Forelimb muscle (tissue), 1 donor: ENCODE measurements around the gene MOGAT3. TPM values are rescaled to one million over a fixed set of nuclear protein-coding genes. Genes with fewer than 3 reads are reported as not detected.

Experiments used
- DNase-seq: peaks from one replicate; pipeline ENCODE4 v3.0.0-alpha.2; 2013; ENCODE audit warnings: low read depth
- polyA plus RNA-seq: library from polyadenylated mRNA; unstranded; fragments of 120-200 nt; gene quantifications from one replicate; pipeline ENCODE4 v1.2.1, GENCODE V29; 2013; ENCODE audit not compliant: insufficient read length

MOGAT3 gene, protein sequence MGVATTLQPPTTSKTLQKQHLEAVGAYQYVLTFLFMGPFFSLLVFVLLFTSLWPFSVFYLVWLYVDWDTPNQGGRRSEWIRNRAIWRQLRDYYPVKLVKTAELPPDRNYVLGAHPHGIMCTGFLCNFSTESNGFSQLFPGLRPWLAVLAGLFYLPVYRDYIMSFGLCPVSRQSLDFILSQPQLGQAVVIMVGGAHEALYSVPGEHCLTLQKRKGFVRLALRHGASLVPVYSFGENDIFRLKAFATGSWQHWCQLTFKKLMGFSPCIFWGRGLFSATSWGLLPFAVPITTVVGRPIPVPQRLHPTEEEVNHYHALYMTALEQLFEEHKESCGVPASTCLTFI
- not detected for polyA plus RNA-seq

DNA sequence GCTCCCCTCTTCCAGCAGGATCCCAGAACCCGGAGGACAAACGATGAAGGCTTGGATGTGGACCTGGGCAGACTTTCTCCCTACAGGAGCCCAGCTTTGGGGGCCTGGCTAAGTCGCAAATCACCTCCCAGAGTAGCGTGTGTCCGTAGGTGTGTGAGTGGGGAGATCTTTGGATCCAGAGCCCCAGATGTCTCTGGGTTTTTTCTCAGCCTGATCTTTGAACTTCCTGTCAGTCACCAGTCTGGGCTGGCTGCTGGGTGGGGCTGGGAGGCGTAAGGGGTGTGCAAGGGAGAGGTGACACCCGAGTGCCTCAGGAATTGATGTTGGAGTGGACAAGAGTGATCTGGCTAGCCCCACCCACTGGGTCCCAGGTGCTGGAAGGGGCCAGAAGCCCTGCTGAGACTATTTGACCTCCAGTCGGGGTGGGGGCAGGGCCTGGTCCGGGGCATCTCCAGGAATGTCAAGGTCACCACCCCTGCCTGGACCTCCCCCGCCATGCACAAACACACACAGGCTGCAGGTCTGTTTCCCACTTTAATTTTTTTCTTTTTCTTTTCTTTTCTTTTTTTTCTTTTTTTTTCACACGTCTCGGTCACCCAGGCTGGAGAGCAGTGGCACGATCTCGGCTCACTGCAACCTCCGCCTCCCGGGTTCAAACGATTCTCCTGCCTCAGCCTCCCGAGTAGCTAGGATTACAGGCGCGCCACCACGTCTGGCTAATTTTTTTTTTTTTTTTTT lies at the start of gene MOGAT3:
Gene MOGAT3, minus strand, starts transcription at position 175 of the 738 bp plus-strand sequence. CDS start 182 bp downstream, outside the sequence.
- DNase-seq, result no peak

DNA sequence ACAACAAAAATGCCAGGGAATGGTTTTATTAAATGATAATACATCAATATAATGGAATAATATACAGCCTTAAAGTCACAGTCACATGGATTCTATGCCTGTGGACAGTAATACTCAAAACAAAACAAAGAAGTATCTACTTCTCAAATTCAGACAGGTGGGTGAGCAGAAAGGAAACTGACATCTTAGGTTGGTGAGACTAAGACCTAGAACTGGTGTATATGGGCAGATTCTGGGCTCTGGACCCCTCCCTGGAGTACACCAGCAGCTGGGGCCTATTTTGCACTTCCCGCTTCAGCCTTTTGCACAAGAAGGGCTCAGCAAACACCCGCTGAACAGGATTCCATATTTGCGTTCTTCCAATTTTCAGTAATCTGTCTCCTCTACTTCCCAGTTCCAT lies 49.5 kb upstream of the MOGAT3 start:
- no peak for DNase-seq

DNA sequence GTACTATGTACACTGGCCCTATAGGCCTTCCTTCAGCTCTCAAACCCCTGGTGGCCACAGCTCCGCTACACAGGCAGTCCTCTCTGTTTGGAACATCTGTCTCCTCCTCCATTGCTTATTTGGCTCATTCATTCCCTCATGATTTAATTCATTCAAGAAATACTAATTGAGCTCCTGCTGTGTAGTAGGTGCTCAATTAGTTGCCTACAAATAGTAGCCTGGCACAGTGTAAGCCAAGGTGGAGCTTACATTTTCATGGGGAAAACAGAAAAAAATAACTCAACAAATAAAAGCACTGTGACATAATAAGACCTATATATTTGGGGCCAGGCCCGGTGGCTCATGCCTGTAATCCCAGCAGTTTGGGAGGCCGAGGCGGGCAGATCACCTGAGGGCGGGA lies 47.4 kb upstream of the MOGAT3 start:
- no peak for DNase-seq

DNA sequence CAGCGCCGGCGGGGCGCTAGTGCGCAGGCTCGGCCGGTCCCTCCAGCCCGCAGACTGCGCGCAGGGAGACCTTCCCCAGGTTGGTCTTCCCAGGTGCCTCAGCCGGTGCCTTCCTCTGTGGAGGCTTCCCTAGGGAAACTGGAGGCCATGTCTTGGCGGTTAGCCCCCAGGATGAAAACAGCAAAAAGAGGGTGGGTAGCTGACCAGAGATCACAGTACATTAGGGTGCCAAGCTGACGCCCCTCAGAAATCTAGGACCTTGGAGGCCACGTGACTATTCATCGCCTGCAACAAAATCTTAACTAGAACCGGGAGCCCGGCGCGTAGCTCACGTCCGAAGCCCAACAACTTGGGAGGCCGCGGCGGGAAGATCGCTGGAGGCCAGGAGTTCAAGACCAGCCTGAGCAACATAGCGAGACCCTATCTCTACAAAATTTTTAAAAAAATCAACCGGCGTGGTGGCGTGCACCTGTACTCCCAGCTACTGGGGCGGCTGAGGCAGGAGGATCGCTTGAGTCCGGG lies 44.4 kb upstream of the MOGAT3 start:
- no peak for DNase-seq

DNA sequence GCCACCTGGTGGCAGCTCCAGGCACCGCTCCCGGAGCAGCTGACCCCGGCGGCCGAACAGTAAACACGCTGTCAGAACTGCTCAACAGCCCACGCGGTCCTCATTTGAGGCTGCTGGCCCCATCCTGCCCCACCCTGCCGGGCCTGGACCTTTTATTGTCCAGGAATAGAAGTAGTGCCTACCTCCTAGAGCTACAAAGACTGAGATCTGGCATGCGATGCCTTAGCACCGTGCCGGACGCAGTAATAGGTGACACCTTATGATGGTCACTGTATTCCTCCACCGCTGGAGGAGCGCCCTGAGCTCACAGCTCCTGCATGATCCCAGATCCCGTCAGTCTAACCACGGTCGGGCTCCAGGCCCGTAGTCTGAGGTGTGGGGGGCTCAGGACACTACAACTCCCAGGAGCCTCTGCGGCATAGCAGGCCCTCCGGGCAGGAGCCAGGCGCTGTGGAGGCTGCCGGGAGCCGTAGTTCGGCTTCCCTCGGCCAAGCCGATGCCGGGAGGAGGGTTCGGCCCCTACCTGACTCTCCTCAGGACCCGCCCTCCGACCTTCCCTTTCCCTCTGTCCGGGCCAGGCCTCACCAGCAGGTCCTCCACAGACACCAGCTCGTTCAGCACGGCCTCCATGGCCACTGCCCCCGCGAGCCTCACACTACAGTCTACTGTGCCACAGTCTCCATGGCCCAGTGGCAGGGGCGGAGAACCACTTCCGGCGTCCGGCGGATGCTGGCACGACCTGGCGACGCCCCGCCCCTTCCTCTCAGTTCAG lies 43.7 kb upstream of the MOGAT3 start, which contains the start of gene FIS1:
Gene FIS1, minus strand, starts transcription at position 707 of the 772 bp plus-strand sequence. Its CDS starts 77 bp downstream, at position 630.
- DNase-seq, result peak; percentile 81

DNA sequence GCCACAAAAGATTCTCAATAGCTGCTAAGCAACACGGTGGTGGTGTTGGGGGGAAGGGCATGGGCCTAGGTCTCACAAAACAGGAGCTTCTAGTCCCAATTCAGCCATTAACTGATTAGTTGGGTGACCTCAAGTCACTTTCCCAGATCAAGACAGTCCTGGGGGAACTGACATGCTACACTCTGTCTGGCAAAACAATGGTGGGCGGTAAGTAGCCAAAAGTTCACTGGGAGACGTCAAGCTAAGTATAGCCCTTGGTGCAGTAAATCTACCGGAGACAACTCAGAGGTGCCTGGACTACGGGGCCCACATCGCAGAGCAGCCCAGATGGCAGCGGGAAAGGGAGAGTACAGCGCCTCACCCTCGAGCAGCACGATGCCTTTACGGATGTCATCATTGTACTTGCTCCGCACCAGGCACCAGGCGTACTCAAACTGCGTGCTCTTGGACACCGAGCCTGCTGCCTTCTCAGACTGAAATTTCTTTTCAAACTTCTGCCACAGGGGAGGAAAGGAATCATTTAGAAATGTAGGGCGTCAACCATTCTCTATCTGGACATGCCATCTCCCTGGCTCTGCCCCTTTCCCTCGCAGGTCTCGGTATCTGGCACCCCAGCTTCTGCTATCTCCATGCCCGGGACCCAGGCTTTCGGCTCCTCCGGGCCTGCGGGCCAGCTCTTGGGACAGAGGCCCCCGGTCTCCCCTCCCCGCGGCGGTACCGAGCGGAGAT lies 43.0 kb upstream of the MOGAT3 start:
- DNase-seq, result no peak

DNA sequence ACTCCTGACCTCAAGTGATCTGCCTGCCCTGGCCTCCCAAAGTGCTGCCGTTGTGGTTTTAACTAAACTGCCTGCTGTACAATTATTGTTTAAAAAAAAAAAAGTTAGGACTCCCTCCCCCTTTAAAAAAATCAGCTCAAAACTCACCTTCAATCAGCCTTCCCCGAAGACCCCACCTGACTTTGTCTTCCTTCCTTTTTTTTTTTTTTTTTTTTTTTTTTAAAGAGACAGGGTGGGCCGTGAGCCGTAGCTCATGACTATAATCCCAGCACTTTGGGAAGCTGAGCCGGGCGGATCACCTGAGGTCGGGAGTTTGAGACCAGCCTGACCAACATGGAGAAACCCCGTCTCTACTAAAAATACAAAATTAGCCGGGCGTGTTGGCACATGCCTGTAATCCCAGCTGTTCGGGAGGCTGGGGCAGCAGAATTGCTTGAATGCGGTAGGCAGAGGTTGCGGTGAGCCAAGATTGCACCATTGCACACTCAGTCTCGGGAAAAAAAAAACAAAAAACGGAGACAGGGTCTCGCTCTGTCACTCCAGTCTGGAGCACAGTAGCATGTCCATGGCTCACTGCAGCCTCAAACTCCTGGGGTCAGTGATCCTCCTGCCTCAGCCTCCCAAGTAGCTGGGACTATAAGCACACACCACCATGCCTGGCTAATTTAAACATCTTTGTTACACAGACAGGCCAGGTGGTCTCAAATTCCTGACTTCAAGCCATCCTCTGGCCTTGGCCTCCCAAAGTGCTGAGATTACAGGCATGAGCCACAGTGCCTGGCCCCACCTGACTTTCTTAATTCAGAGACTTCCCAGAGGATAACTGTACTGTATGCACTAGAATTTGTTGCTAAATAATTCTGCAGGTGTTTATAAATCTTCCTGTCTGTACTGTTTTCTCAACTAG lies 40.9 kb upstream of the MOGAT3 start:
- DNase-seq, result no peak

DNA sequence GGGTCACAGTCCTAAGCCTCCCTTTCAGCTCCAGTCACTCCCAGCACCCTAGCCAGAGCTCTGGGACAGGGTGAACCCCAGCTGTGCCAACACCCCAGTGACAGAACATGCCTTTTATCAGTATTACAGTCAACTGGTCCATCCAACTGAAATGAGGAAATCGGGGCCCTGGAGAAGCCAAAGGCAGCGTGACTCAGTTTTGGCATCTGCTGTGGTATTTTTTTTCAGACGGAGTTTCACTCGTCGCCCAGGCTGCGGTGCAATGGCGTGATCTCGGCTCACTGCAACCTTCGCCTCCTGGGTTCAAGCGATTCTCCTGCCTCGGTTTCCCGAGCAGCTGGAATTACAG lies 40.2 kb upstream of the MOGAT3 start:
- DNase-seq, result no peak

DNA sequence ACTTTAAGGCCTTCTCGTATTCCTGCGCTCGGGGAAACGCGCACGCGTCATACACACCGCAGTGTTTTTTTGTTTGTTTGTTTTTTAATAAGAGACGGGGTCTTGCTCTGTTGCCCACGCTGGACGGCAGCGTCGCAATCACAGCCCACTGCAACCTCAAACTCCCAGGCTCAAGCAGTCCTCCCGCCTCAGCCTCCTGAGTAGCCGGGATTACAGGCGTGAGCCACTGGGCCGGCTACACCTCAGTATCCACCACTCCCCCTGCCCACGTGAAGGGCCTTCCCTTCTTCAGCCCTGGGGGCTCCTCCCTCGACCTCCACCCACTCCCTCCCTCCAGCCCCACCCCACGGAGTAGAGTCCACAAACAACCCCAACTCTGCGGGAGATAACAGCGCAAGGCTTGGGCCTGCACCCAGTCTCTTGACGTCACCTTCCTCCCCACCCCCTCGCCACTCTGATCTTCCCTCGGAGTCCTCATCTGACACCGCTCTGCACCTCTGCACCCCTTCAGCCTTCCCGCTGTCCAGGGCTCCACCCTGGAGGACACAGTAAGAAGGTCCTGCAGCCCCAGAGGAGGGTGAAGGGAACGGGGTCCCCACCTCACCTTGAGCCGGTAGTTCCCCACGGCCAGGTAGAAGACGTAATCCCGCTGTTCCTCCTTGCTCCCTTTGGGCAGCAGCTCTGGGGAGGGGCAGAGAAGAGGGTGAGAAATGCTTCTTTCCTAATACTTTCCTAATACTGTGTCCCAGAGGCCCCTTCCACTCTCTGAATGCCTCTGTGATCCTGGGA lies 39.6 kb upstream of the MOGAT3 start:
- no peak for DNase-seq

DNA sequence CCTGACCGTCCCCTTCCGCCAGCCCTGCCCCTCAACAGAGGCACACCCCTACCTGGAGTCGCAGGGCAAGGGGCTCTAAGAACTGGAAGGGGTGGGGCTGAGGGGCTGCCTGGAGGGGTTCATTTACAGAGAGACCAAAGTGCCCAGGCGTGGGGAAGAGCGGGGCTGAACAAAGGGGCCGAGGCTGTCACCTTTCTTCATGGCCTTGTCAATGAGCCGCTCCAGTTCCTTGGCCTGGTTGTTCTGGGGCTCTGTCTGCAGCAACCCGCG lies 39.0 kb upstream of the MOGAT3 start:
- DNase-seq, result no peak

DNA sequence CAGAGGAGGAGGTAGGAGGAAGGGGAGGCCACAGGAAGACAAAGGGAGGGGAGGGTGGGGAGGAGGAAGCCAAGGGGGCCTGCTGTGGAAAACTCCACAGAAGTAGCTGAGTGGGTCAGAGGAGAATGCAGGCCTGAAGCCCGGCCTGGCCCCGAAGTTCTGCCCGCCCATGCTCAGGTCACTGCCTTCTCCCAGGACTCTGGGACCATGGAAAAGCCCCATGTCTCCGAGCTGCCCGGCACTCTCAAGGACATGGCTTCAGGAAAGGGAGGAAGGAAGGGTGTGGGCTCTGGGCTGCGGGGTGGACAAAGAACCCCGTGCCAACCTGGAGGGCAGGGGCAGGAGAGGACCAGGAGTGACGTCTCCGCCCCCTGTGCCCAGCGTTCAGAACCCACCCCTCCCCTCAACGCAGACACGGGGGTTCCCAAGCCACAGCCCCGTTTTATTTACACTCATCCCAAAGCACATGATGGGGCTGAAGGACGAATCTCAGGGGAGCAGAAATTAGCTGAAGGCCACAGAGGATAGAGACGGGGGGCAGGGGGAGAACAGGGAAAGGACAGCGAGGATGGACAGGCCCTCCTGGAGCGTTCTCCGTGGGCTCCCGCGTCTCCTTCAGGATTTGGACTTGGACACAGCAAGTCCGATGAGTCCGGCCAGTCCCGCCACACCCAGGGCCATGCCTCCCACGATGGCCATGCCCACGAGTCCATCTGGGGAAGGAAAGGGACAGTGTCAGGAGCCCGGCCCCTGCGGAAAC lies 38.5 kb upstream of the MOGAT3 start:
- no peak for DNase-seq

DNA sequence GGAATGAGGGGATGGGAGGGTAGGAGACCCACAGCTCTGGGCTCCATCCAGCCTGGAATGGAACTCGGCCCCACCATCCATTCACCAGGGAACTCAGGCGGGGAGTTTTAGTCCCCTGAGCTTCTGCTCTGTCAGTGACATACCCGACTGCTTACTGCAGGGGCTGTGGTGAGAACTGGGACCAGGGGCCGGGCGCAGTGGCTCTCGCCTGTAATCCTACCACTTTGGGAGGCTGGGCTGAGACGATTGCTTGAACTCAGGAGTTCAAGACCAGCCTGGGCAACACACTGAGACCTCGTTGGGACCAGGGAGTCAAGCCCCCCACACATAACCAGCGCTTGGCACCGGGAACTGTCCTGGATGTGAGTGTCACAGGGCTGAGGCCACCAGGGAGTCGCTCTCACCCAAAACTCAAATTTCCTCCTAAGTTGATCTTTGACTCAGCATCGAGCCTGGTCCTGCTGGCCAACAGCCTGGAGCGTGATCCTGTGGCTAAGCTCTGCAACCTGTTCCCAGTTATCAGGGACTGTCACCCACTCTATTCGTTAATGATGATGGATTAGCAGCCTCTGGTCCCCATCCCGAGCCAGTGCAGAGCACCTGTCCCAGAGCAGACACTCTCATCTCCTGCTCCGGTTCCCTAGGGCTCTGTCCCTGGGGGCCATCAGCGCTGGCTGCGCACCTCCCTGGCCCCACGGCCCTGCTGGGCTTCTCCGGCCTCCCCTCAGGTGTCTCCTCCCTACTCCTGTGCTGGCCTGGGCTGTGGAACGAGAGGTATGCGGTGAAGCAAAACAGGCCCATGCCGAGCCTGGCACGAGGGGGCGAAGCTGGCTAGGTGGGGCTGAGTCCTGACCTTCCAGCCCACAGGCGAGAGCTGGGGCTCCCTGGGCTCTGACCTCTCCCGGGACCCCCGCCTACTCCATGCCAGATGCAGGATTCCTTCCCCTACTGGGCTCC lies 37.7 kb upstream of the MOGAT3 start:
- no peak for DNase-seq

DNA sequence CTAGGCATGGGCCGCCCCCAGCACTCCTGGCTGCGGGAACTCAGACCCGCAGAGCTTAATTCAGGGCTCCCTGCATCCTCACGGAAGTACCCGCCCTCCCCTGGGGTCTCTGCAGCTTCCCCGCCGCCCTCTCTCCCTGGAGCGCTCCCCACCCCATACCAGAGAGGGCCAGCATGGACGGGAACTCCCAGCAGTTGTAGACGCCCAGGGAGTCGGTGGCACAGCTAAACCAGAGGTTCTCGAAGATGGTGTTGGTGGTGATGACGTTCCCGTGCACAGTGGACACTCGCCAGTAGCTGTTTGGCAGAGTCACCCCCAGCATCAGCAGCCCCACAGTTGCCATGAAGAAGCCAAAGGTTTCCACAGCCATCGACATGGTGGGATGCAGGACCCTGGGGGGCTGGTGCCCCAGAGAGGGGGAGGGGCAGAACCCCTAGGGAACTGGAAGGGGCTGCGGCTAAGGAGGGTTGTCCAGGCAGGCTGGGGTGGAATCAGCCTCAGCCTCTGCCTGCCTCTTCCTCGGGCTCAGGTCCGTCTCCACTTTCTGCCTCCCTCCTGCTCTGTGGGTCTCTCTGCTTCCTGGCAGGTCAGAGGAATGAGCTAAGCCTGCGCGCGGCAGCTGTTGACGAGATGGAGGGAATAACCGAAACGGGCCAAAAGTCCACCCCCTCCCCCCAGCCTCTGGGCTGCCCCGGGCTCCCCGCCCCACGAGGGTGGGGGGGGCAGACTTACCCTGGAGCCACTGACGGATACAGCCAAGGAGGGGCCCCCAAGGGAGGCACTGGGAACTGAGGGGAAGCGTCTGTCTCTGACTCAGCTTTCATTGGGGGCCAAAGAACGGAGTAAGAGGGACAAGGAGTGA lies 36.6 kb upstream of the MOGAT3 start, which contains the start of gene CLDN15:
Gene CLDN15, minus strand, starts transcription at position 597 of the 862 bp plus-strand sequence. Its CDS starts 221 bp downstream, at position 376.
- DNase-seq, result no peak

DNA sequence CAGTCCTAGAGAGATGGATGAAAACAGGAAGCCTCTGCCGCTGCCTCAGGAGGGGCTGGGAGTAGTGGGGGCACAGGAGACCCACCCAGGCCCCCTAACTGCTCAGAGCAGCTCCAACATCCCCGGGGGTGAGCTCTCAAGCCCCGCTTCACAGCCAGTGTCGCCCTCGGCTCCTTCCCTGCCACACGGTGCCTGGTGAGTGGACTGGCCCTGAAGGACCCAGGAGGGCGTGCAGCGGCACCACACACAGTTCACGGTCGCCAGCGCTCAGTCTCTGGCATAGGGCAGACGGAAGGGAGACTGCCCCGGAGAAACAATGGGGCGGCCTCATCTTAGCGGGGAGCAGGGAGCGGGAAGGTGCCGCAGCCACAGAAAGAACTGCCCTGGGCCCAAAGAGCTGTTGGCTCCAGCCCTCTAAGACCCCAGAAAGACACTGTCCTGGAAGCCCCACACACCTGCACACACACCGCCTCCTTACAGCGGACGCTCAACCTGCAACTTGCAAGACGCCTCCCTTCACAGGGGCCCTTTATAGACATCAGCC lies 35.5 kb upstream of the MOGAT3 start:
- DNase-seq, result no peak

DNA sequence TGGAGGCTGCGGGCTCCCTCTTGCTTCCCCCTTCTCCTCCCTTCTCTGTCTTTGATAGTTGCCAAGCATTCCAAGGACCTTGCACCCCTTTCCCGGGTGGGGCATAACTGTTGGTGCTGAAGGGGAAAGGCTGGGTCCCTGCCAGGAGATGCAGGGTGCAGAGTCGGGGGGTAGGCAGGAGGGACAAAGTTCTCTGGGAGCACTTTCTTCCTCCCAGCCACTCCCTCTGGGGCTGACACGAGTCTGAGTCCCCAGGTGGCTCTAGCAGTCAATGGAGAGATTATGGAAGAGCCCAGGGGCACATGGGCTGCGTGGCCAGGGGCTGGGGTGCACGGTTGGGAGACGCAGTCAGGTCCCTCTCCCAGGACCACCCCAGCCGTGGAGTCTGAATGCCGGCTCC lies 34.7 kb upstream of the MOGAT3 start:
- no peak for DNase-seq

DNA sequence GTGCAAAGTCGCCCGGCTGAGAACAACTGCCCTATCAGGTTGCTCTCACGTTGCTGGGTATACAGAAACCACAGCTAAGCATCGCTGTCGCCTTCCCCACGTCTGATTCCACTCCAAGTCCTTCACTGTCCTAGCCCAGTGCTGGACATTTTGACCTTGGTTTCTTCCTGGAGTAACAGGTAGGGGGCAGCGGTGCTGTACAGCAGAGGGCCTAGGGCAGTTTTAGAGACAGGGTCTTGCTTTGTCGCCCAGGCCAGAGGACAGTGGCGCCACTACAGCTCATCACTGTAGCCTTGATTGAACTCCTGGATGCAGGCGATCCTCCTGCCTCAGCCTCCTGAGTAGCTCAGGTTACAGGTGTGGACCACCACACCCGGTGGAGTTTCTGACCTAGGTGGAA lies 34.2 kb upstream of the MOGAT3 start:
- no peak for DNase-seq
